H9 (cell line): ENCODE measurements around the gene DDX25. TPM values are rescaled to one million over a fixed set of nuclear protein-coding genes. Genes with fewer than 3 reads are reported as not detected.
A peak's percentile ranks its signal among the peaks of the same experiment; 100 is the strongest.

Source experiments
- DNase-seq: peaks from one replicate; pipeline ENCODE4 v3.0.0-alpha.2; 2017
- H2AFZ ChIP-seq: one replicate; pipeline ENCODE4 v1.6.1; 2013; ENCODE audit warnings: mild to moderate bottlenecking, low read length, control low read depth, moderate library complexity
- H2AK5ac ChIP-seq: 2 replicates; pipeline ENCODE4 v1.6.1; 2013; ENCODE audit warnings: low read length, control low read depth, mixed read lengths; ENCODE audit not compliant: insufficient read length
- H2BK120ac ChIP-seq: one replicate; pipeline ENCODE4 v1.6.1; 2013; ENCODE audit warnings: low read depth, mild to moderate bottlenecking, low read length, control low read depth, inconsistent platforms; ENCODE audit not compliant: poor library complexity, severe bottlenecking
- H2BK12ac ChIP-seq: 2 replicates; pipeline ENCODE4 v1.6.1; 2013; ENCODE audit warnings: low read length, control low read depth, mixed read lengths, low read depth; ENCODE audit not compliant: insufficient read length
- H2BK15ac ChIP-seq: 2 replicates; pipeline ENCODE4 v1.6.1; 2013; ENCODE audit warnings: low read depth, low read length, control low read depth
- H2BK20ac ChIP-seq: one replicate; pipeline ENCODE4 v1.6.1; 2013; ENCODE audit warnings: low read depth, mild to moderate bottlenecking, low read length, control low read depth, inconsistent platforms; ENCODE audit not compliant: poor library complexity, severe bottlenecking
- H2BK5ac ChIP-seq: 2 replicates; pipeline ENCODE4 v1.6.1; 2013; ENCODE audit warnings: low read length, control low read depth, mixed read lengths; ENCODE audit not compliant: insufficient read length
- H3K14ac ChIP-seq: 2 replicates; pipeline ENCODE4 v1.6.1; 2013; ENCODE audit warnings: low read length, control low read depth; ENCODE audit not compliant: insufficient read depth
- H3K18ac ChIP-seq: 2 replicates; pipeline ENCODE4 v1.6.1; 2013; ENCODE audit warnings: low read depth, mild to moderate bottlenecking, mixed read lengths, low read length, control low read depth; ENCODE audit not compliant: insufficient read length
- H3K23ac ChIP-seq: 2 replicates; pipeline ENCODE4 v1.6.1; 2013; ENCODE audit warnings: low read length, control low read depth, mixed read lengths, low read depth; ENCODE audit not compliant: insufficient read length
- H3K23me2 ChIP-seq: 2 replicates; pipeline ENCODE4 v1.6.1; 2013; ENCODE audit warnings: low read depth, mild to moderate bottlenecking, mixed read lengths, low read length, control low read depth; ENCODE audit not compliant: insufficient read length, poor library complexity, severe bottlenecking
- H3K27ac ChIP-seq: 2 replicates; pipeline ENCODE4 v1.5.1; 2013; ENCODE audit warnings: low read length, control low read depth, mixed read lengths, low read depth; ENCODE audit not compliant: insufficient read length
- H3K27me3 ChIP-seq: 2 replicates; pipeline ENCODE4 v1.6.1; 2013; ENCODE audit warnings: low read length, control low read depth, inconsistent platforms; ENCODE audit not compliant: insufficient read depth
- H3K4ac ChIP-seq: 2 replicates; pipeline ENCODE4 v1.6.1; 2013; ENCODE audit warnings: low read depth, mild to moderate bottlenecking, control low read depth, inconsistent platforms, low read length, moderate library complexity
- H3K4me1 ChIP-seq: 2 replicates; pipeline ENCODE4 v1.6.1; 2013; ENCODE audit warnings: low read length, control low read depth, inconsistent platforms; ENCODE audit not compliant: insufficient read depth
- H3K4me2 ChIP-seq: 2 replicates; pipeline ENCODE4 v1.6.1; 2013; ENCODE audit warnings: low read length, control low read depth, mixed read lengths; ENCODE audit not compliant: insufficient read length, insufficient read depth
- H3K56ac ChIP-seq: 2 replicates; pipeline ENCODE4 v1.6.1; 2013; ENCODE audit warnings: low read depth, mild to moderate bottlenecking, mixed read lengths, low read length, control low read depth; ENCODE audit not compliant: insufficient read length
- H3K79me1 ChIP-seq: 2 replicates; pipeline ENCODE4 v1.6.1; 2013; ENCODE audit warnings: low read depth, mild to moderate bottlenecking, moderate library complexity, low read length, control low read depth, inconsistent platforms; ENCODE audit not compliant: insufficient read depth, poor library complexity, severe bottlenecking
- H3K79me2 ChIP-seq: 2 replicates; pipeline ENCODE4 v1.6.1; 2013; ENCODE audit warnings: low read length, control low read depth, inconsistent platforms; ENCODE audit not compliant: insufficient read depth
- H3K9ac ChIP-seq: 2 replicates; pipeline ENCODE4 v1.6.1; 2013; ENCODE audit warnings: low read length, control low read depth, mixed read lengths; ENCODE audit not compliant: insufficient read length; ENCODE audit errors: extremely low read depth
- H3K9me3 ChIP-seq: one replicate; pipeline ENCODE4 v1.6.1; 2013; ENCODE audit warnings: low read depth, low read length, inconsistent platforms; ENCODE audit not compliant: control insufficient read depth
- H3T11ph ChIP-seq: one replicate; pipeline ENCODE4 v1.6.1; 2013; ENCODE audit warnings: mild to moderate bottlenecking, low read length, control low read depth, inconsistent platforms
- H4K20me1 ChIP-seq: one replicate; pipeline ENCODE4 v1.6.1; 2013; ENCODE audit not compliant: control insufficient read depth, insufficient read length, insufficient read depth
- H4K5ac ChIP-seq: 2 replicates; pipeline ENCODE4 v1.6.1; 2013; ENCODE audit warnings: low read depth, mild to moderate bottlenecking, mixed read lengths, low read length, control low read depth; ENCODE audit not compliant: insufficient read length
- H4K8ac ChIP-seq: replicated peaks from 2 replicates; pipeline ENCODE4 v1.6.1; 2013; ENCODE audit warnings: low read length, control low read depth, mixed read lengths, low read depth; ENCODE audit not compliant: insufficient read length
- H4K91ac ChIP-seq: 2 replicates; pipeline ENCODE4 v1.6.1; 2013; ENCODE audit warnings: low read depth, mild to moderate bottlenecking, moderate library complexity, mixed read lengths, low read length, control low read depth; ENCODE audit not compliant: insufficient read length
- H3K27ac Mint-ChIP-seq, 3 experiments: 2 replicates in 2 of 3; 3 replicates in 1 of 3; pipeline ENCODE4 v1.8.0; 2020 to 2021; ENCODE audit warnings: mixed read lengths in 3 of 3, mild to moderate bottlenecking in 1 of 3, moderate library complexity in 1 of 3
- H3K27me3 Mint-ChIP-seq: 2 replicates; pipeline ENCODE4 v1.8.0; 2021; ENCODE audit warnings: low read depth, mild to moderate bottlenecking, moderate library complexity, mixed read lengths
- H3K36me3 Mint-ChIP-seq, 3 experiments: 2 replicates in 2 of 3; 3 replicates in 1 of 3; pipeline ENCODE4 v1.8.0; 2020 to 2021; ENCODE audit warnings: low read depth in 3 of 3, mixed read lengths in 3 of 3; ENCODE audit not compliant: insufficient read depth in 1 of 3
- H3K4me1 Mint-ChIP-seq, 2 experiments: 2 replicates each; pipeline ENCODE4 v1.8.0; 2020; ENCODE audit warnings: mixed read lengths in 2 of 2
- H3K4me3 Mint-ChIP-seq, 2 experiments: 2 replicates in 1 of 2; 3 replicates in 1 of 2; pipeline ENCODE4 v1.8.0; 2020 to 2021; ENCODE audit warnings: mild to moderate bottlenecking in 2 of 2, mixed read lengths in 2 of 2, moderate library complexity in 1 of 2
- H3K9me3 Mint-ChIP-seq, 2 experiments: 2 replicates in 1 of 2; 3 replicates in 1 of 2; pipeline ENCODE4 v1.8.0; 2020; ENCODE audit warnings: mild to moderate bottlenecking in 2 of 2, mixed read lengths in 2 of 2, moderate library complexity in 1 of 2
- CTCF ChIP-seq: fragments of 200-600 bp; sonication (generic); conservative IDR thresholded peaks from 3 replicates; pipeline ENCODE4 v1.8.0; 2021; ENCODE audit warnings: antibody characterized with exemption, mild to moderate bottlenecking
- WGBS: extraction: QIAGEN DNeasy Blood & Tissue Kit; methylation state at CpG from one replicate; pipeline ENCODE4 v1.1.7; 2013; ENCODE audit warnings: missing lambda C conversion rate, low lambda C conversion rate, mixed read lengths; ENCODE audit not compliant: insufficient read length; ENCODE audit errors: extremely low coverage; 5-methylcytosine and 5-hydroxymethylcytosine counted together
- total RNA-seq: library from RNA; stranded (reverse); gene quantifications from 2 replicates; pipeline ENCODE4 v1.2.1, GENCODE V29; 2021

DDX25 gene
- total RNA-seq, 1 experiment from 2014 or later, result 6.9 TPM

- WGBS, result no CpG with 5 or more reads among the region's 6 CpGs
- Mint-ChIP-seq H3K36me3 (no peaks in the 10 kb centered on the region; a peak in 1 of 7 replicates), H3K27ac (peak overlapping the region in 1 of 3 experiments; percentile 50; a peak in 3 of 7 replicates), H3K27me3 (no peaks in the 10 kb centered on the region), H3K4me1 (no peaks in the 10 kb centered on the region), H3K4me3 (no peak overlapping the region), H3K9me3 (no peaks in the 10 kb centered on the region)
- Histone ChIP-seq H4K91ac (no peak overlapping the region), H3K79me2 (no peaks in the 10 kb centered on the region), H3K23me2 (no peaks in the 10 kb centered on the region), H2AFZ (no peak overlapping the region), H3T11ph (no peak overlapping the region), H3K4ac (no peak overlapping the region), H2AK5ac (no peak overlapping the region), H3K9ac (no peak overlapping the region), H3K56ac (no peak overlapping the region), H3K4me1 (no peaks in the 10 kb centered on the region), H4K20me1 (no peaks in the 10 kb centered on the region), H2BK120ac (no peak overlapping the region), H3K14ac (no peak overlapping the region), H2BK5ac (no peak overlapping the region), H3K4me2 (no peak overlapping the region), H3K23ac (no peak overlapping the region), H3K27me3 (no peaks in the 10 kb centered on the region), H3K79me1 (no peaks in the 10 kb centered on the region), H3K9me3 (no peaks in the 10 kb centered on the region), H2BK15ac (no peak overlapping the region), H4K8ac (no peak overlapping the region), H3K27ac (no peak overlapping the region), H2BK12ac (no peak overlapping the region), H3K18ac (no peak overlapping the region), H2BK20ac (no peak overlapping the region), H4K5ac (no peak overlapping the region)
- no peak for TF ChIP-seq CTCF
- DNase-seq, result no peak
Measured at GRCh38 chr11:125971618-125972017, 67.3 kb downstream of the DDX25 start.
